ENCODE measurements around the gene S100P.
"Not testable (repeated sequence)": the region's sequence is repeated elsewhere in the genome, so short reads cannot be mapped to it uniquely, and the experiment has no call there.

Gene S100P

GRCh38 chr4:6699903-6700302 lies 6.2 kb downstream of the S100P start:
- no peak for DNase-seq

GRCh38 chr4:6701371-6701770 lies 7.7 kb downstream of the S100P start:
- DNase-seq, result no peak

- no peak for DNase-seq
These were observed 9.1 kb downstream of the S100P start for GRCh38 chr4:6702761-6703160.

GRCh38 chr4:6703786-6704185 lies 10.1 kb downstream of the S100P start:
- DNase-seq, result no peak

GRCh38 chr4:6705646-6706045 lies 12.0 kb downstream of the S100P start:
- no peak for DNase-seq

- DNase-seq, result no peak
These were observed 12.5 kb downstream of the S100P start for GRCh38 chr4:6706173-6706572.

- peak; percentile 55 for DNase-seq
These were observed 15.8 kb downstream of the S100P start, which contains the start of gene MRFAP1L1 for GRCh38 chr4:6709230-6710114. TSS of gene MRFAP1L1 (minus strand) at chr4:6709865. CDS start at chr4:6709629, 236 bp downstream.

- no peak for DNase-seq
These were observed 16.6 kb downstream of the S100P start for GRCh38 chr4:6710282-6710681.

GRCh38 chr4:6710996-6711395 lies 17.3 kb downstream of the S100P start:
- DNase-seq, result no peak

- DNase-seq, result no peak
These were observed 21.3 kb downstream of the S100P start for GRCh38 chr4:6714954-6715353.

- DNase-seq, result no peak
These were observed 22.0 kb downstream of the S100P start for GRCh38 chr4:6715704-6716017.

GRCh38 chr4:6716018-6716911 lies 22.6 kb downstream of the S100P start, which contains the start of gene BLOC1S4:
TSS of gene BLOC1S4 (plus strand) at chr4:6716174. CDS start at chr4:6716210, 36 bp downstream.
- DNase-seq, result peak; percentile 15

GRCh38 chr4:6716958-6717655 lies 23.4 kb downstream of the S100P start:
- no peak for DNase-seq

- DNase-seq, result no peak
These were observed 25.4 kb downstream of the S100P start for GRCh38 chr4:6718932-6719610.

- DNase-seq, result no peak
These were observed 26.0 kb downstream of the S100P start for GRCh38 chr4:6719611-6720179.

GRCh38 chr4:6720202-6720699 lies 26.6 kb downstream of the S100P start:
- no peak for DNase-seq

GRCh38 chr4:6721121-6721520 lies 27.4 kb downstream of the S100P start:
- no peak for DNase-seq

GRCh38 chr4:6722891-6723290 lies 29.2 kb downstream of the S100P start:
- DNase-seq, result no peak

GRCh38 chr4:6723851-6724250 lies 30.2 kb downstream of the S100P start:
- DNase-seq, result no peak

GRCh38 chr4:6724421-6725111 lies 30.9 kb downstream of the S100P start:
- no peak for DNase-seq

- DNase-seq, result not testable (repeated sequence)
These were observed 31.8 kb downstream of the S100P start for GRCh38 chr4:6725427-6725961.

Data from SIG-M5 (cell line).